ENCODE data around the gene NEK4. TPM values are rescaled to one million over a fixed set of nuclear protein-coding genes. Genes with fewer than 3 reads are reported as not detected.

The NEK4 gene
- polyA plus RNA-seq, 1 donor (not counting 4 experiments of a cell fraction or from before 2014, with no cell fraction given) = 13.6 TPM

GRCh38 chr3:52775877-52776276, 5.1 kb upstream of the NEK4 start:
- Histone ChIP-seq H3K4me2 (ENCODE audit: control insufficient read depth, extremely low read depth, insufficient read depth, low read depth, low read length) (no peak overlapping the region), H3K27ac (ENCODE audit: control insufficient read depth, insufficient read depth, low read length) (no peak overlapping the region), H3K9me1 (ENCODE audit: control insufficient read depth, extremely low read depth, insufficient read depth, low read length) (no peaks in the 10 kb centered on the region), H3K27me3 (ENCODE audit: control insufficient read depth, extremely low read depth, insufficient read depth, low read length) (peaks cover 12% of the 10 kb centered on the region), H3K4me3 (ENCODE audit: control insufficient read depth in 2 of 3, extremely low read depth in 1 of 3, insufficient read depth in 2 of 3, low read depth in 1 of 3, low read length in 3 of 3) (no peak overlapping the region), H2AFZ (ENCODE audit: control insufficient read depth, low read length) (no peak overlapping the region), H3K9ac (ENCODE audit: control insufficient read depth, extremely low read depth, insufficient read depth, low read length) (no peak overlapping the region), H3K9me3 (ENCODE audit: control insufficient read depth, low read depth, low read length) (no peaks in the 10 kb centered on the region), H3K36me3 (ENCODE audit: control insufficient read depth in 2 of 2, extremely low read depth in 1 of 2, insufficient read depth in 2 of 2, low read length in 2 of 2) (no peaks in the 10 kb centered on the region), H3K4me1 (ENCODE audit: control insufficient read depth, extremely low read depth, insufficient read depth, low read length) (peaks cover 3% of the 10 kb centered on the region), H3K79me2 (ENCODE audit: control insufficient read depth, insufficient read depth, low read length) (no peaks in the 10 kb centered on the region), H4K20me1 (ENCODE audit: control insufficient read depth, extremely low read depth, insufficient read depth, low read length) (no peaks in the 10 kb centered on the region)
- TF ChIP-seq CTCF (optimal IDR thresholded peaks at IDR 0.05 in 1 of 3, IDR thresholded peaks at IDR 0.05 in 1 of 3, conservative IDR thresholded peaks at IDR 0.05 in 1 of 3; ENCODE audit: extremely low read depth in 1 of 3, insufficient read depth in 2 of 3, low read length in 3 of 3) = no peak
- FAIRE-seq = no peak
- dilution Hi-C loops (cut with MboI; ENCODE audit: extremely low pct_ligation_motif_present, low sequenced_read_pairs) = no loop called here
- no peak for DNase-seq (ENCODE audit: low read depth, low spot score)

GRCh38 chr3:52774901-52775864, 4.4 kb upstream of the NEK4 start:
- H3K9me3 ChIP-seq (ENCODE audit: control insufficient read depth, low read depth, low read length) = no peaks in the 10 kb centered on the region
- no peak overlapping the region for H3K4me3 ChIP-seq (ENCODE audit: control insufficient read depth in 2 of 3, extremely low read depth in 1 of 3, insufficient read depth in 2 of 3, low read depth in 1 of 3, low read length in 3 of 3)
- DNase-seq (ENCODE audit: low read depth, low spot score) (no peak), FAIRE-seq (no peak)
- H3K27ac ChIP-seq (ENCODE audit: control insufficient read depth, insufficient read depth, low read length) = no peak overlapping the region
- dilution Hi-C loops (cut with MboI; ENCODE audit: extremely low pct_ligation_motif_present, low sequenced_read_pairs) = no loop called here
- no peak for TF ChIP-seq EZH2 (IDR thresholded peaks at IDR 0.05; ENCODE audit: low read length)
- no peak overlapping the region for H3K9ac ChIP-seq (ENCODE audit: control insufficient read depth, extremely low read depth, insufficient read depth, low read length)
- H4K20me1 ChIP-seq (ENCODE audit: control insufficient read depth, extremely low read depth, insufficient read depth, low read length) = no peaks in the 10 kb centered on the region
- H3K36me3 ChIP-seq (ENCODE audit: control insufficient read depth in 2 of 2, extremely low read depth in 1 of 2, insufficient read depth in 2 of 2, low read length in 2 of 2) = no peaks in the 10 kb centered on the region
- H3K4me1 ChIP-seq (ENCODE audit: control insufficient read depth, extremely low read depth, insufficient read depth, low read length) = peaks cover 3% of the 10 kb centered on the region
- H3K27me3 ChIP-seq (ENCODE audit: control insufficient read depth, extremely low read depth, insufficient read depth, low read length) = peaks cover 6% of the 10 kb centered on the region
- H3K79me2 ChIP-seq (ENCODE audit: control insufficient read depth, insufficient read depth, low read length) = peaks cover 4% of the 10 kb centered on the region
- no peaks in the 10 kb centered on the region for H3K9me1 ChIP-seq (ENCODE audit: control insufficient read depth, extremely low read depth, insufficient read depth, low read length)
- H2AFZ ChIP-seq (ENCODE audit: control insufficient read depth, low read length) = no peak overlapping the region
- no peak overlapping the region for H3K4me2 ChIP-seq (ENCODE audit: control insufficient read depth, extremely low read depth, insufficient read depth, low read depth, low read length)
